DOHH2 (cell line): ENCODE results near the gene N4BP2L2.

Experiments
- CTCF ChIP-seq: fragments of 200-600 bp; sonication (generic); IDR thresholded peaks from one replicate; pipeline ENCODE4 v1.5.1; 2014; ENCODE audit warnings: antibody characterized with exemption, mild to moderate bottlenecking, low read depth, low read length; ENCODE audit not compliant: poor library complexity, severe bottlenecking
- EZH2phosphoT487 ChIP-seq: fragments of 200-600 bp; sonication (generic); IDR thresholded peaks from 2 replicates; pipeline ENCODE4 v1.6.1; 2017; ENCODE audit warnings: borderline replicate concordance, mild to moderate bottlenecking, antibody characterized with exemption, low read length, moderate library complexity, mixed read lengths

DNA sequence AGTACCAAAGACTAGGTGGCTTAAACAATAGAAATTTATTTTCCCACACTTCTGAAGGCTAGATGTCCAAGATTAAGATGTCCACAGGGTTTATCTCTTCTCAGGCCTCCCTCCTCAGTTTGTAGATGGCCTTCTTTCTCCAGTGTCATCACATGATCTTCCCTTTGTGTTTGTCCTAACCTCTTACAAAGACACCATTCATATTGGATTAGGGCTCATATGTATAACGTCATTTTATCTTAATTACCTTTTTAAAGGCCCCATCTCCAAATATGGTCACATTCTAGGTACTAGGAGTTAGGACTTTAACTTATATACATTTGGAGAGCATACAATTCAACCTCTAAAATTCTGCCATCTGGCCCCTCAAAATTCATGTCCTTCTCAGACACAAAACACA is 34.3 kb downstream of the N4BP2L2 start:
- TF ChIP-seq CTCF: no peak
- no peak for TF ChIP-seq EZH2phosphoT487
